HL-60 (cell line): ENCODE results near the gene PCIF1.

Experiments used
- GABPA ChIP-seq: IDR thresholded peaks from 2 replicates; pipeline ENCODE4 v1.6.1; 2012; ENCODE audit warnings: low read depth
- POLR2AphosphoS5 ChIP-seq: IDR thresholded peaks from 2 replicates; pipeline ENCODE4 v1.6.1; 2012; ENCODE audit warnings: low read depth
- SPI1 ChIP-seq: IDR thresholded peaks from 2 replicates; pipeline ENCODE4 v1.6.1; 2012; ENCODE audit warnings: low read depth, mild to moderate bottlenecking, borderline replicate concordance
- TF ChIP-seq, protein P1 (sequence below): IDR thresholded peaks from one replicate; pipeline ENCODE4 v1.5.1; 2011; ENCODE audit warnings: low read length, control low read depth, inconsistent platforms; ENCODE audit not compliant: insufficient read depth
- TF ChIP-seq, protein P2 (sequence below): IDR thresholded peaks from 2 replicates; pipeline ENCODE4 v1.6.1; 2012; ENCODE audit warnings: low read depth; ENCODE audit not compliant: insufficient replicate concordance

DNA sequence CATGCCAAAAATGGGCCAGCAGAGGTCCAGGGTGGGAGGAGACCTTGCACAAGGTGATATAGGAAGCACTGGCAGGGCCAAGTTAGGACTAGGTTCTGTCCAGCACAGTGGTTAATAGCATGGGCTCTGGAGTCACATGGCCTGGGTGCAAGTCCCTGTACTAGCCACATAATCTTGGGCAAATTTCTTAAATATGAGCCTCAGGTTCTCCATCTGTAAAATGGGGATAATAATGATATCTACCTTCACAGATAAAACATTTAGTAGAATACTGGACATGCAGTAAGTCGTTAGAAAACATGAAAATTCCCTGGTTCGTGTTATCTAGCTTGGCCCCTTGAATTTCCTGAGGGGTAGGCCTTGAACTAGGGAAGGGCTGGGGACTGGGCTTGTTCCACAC, 37.2 kb upstream of the PCIF1 start:
- no peak for TF ChIP-seq POLR2AphosphoS5
- TF ChIP-seq GABPA: no peak
- TF ChIP-seq, protein P1, sequence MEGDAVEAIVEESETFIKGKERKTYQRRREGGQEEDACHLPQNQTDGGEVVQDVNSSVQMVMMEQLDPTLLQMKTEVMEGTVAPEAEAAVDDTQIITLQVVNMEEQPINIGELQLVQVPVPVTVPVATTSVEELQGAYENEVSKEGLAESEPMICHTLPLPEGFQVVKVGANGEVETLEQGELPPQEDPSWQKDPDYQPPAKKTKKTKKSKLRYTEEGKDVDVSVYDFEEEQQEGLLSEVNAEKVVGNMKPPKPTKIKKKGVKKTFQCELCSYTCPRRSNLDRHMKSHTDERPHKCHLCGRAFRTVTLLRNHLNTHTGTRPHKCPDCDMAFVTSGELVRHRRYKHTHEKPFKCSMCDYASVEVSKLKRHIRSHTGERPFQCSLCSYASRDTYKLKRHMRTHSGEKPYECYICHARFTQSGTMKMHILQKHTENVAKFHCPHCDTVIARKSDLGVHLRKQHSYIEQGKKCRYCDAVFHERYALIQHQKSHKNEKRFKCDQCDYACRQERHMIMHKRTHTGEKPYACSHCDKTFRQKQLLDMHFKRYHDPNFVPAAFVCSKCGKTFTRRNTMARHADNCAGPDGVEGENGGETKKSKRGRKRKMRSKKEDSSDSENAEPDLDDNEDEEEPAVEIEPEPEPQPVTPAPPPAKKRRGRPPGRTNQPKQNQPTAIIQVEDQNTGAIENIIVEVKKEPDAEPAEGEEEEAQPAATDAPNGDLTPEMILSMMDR: no peak
- TF ChIP-seq, protein P2, sequence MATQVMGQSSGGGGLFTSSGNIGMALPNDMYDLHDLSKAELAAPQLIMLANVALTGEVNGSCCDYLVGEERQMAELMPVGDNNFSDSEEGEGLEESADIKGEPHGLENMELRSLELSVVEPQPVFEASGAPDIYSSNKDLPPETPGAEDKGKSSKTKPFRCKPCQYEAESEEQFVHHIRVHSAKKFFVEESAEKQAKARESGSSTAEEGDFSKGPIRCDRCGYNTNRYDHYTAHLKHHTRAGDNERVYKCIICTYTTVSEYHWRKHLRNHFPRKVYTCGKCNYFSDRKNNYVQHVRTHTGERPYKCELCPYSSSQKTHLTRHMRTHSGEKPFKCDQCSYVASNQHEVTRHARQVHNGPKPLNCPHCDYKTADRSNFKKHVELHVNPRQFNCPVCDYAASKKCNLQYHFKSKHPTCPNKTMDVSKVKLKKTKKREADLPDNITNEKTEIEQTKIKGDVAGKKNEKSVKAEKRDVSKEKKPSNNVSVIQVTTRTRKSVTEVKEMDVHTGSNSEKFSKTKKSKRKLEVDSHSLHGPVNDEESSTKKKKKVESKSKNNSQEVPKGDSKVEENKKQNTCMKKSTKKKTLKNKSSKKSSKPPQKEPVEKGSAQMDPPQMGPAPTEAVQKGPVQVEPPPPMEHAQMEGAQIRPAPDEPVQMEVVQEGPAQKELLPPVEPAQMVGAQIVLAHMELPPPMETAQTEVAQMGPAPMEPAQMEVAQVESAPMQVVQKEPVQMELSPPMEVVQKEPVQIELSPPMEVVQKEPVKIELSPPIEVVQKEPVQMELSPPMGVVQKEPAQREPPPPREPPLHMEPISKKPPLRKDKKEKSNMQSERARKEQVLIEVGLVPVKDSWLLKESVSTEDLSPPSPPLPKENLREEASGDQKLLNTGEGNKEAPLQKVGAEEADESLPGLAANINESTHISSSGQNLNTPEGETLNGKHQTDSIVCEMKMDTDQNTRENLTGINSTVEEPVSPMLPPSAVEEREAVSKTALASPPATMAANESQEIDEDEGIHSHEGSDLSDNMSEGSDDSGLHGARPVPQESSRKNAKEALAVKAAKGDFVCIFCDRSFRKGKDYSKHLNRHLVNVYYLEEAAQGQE: no peak
- no peak for TF ChIP-seq SPI1
